NOMO-1 treated with dmso at 0.1 percent for 144 hours (cell line): ENCODE data around the gene ZRANB1.

Source experiments
- DNase-seq: peaks from one replicate; lab custom pipeline; 2025; ENCODE audit not compliant: unreplicated experiment; lab: John Stamatoyannopoulos, UW

Gene ZRANB1

GRCh38 chr10:125017547-125018298 lies 75.8 kb downstream of the ZRANB1 start:
- DNase-seq: no peak

- DNase-seq: no peak
Measured at GRCh38 chr10:125018576-125019143, 76.7 kb downstream of the ZRANB1 start.

- no peak for DNase-seq
Measured at GRCh38 chr10:125020386-125020785, 78.5 kb downstream of the ZRANB1 start.

- DNase-seq: no peak
Measured at GRCh38 chr10:125020871-125021270, 78.9 kb downstream of the ZRANB1 start.

GRCh38 chr10:125021686-125022344 lies 79.9 kb downstream of the ZRANB1 start:
- no peak for DNase-seq

- DNase-seq: no peak
Measured at GRCh38 chr10:125022671-125023070, 80.7 kb downstream of the ZRANB1 start.

GRCh38 chr10:125023255-125023654 lies 81.3 kb downstream of the ZRANB1 start:
- DNase-seq: no peak

- DNase-seq: no peak
Measured at GRCh38 chr10:125023862-125024496, 82.1 kb downstream of the ZRANB1 start.

GRCh38 chr10:125024497-125025234 lies 82.7 kb downstream of the ZRANB1 start:
- DNase-seq: no peak

- no peak for DNase-seq
Measured at GRCh38 chr10:125025341-125025740, 83.4 kb downstream of the ZRANB1 start.

GRCh38 chr10:125026036-125026931 lies 84.4 kb downstream of the ZRANB1 start:
- no peak for DNase-seq

GRCh38 chr10:125026974-125027735 lies 85.2 kb downstream of the ZRANB1 start:
- DNase-seq: no peak

GRCh38 chr10:125027871-125028869 lies 86.2 kb downstream of the ZRANB1 start:
- DNase-seq: no peak

GRCh38 chr10:125029584-125030242 lies 87.8 kb downstream of the ZRANB1 start:
- no peak for DNase-seq

GRCh38 chr10:125030567-125031197 lies 88.8 kb downstream of the ZRANB1 start:
- no peak for DNase-seq

GRCh38 chr10:125032474-125033020 lies 90.6 kb downstream of the ZRANB1 start:
- DNase-seq: no peak
